HG03575 (cell line): ENCODE results near the gene TARBP1.
"Not testable (repeated sequence)": the region's sequence is repeated elsewhere in the genome, so short reads cannot be mapped to it uniquely, and the experiment has no call there.

ENCODE experiments used
- ATAC-seq: cut with Tn5 transposase; IDR thresholded peaks from one replicate; pipeline ENCODE4 v1.9.1; 2021; ENCODE audit not compliant: unreplicated experiment, insufficient number of reproducible peaks, low FRiP score; ENCODE audit errors: extremely low read depth

Gene TARBP1

GRCh38 chr1:234507089-234507488 lies 28.1 kb upstream of the TARBP1 start:
- ATAC-seq, result no peak

- ATAC-seq, result no peak
Observed at GRCh38 chr1:234505769-234506102, 26.8 kb upstream of the TARBP1 start.

- ATAC-seq, result no peak
Observed at GRCh38 chr1:234504969-234505768, 26.2 kb upstream of the TARBP1 start.

- ATAC-seq, result not testable (repeated sequence)
Observed at GRCh38 chr1:234504251-234504650, 25.3 kb upstream of the TARBP1 start.

- no peak for ATAC-seq
Observed at GRCh38 chr1:234503193-234504050, 24.4 kb upstream of the TARBP1 start.

GRCh38 chr1:234502785-234503184 lies 23.8 kb upstream of the TARBP1 start:
- no peak for ATAC-seq

- no peak for ATAC-seq
Observed at GRCh38 chr1:234500269-234500668, 21.3 kb upstream of the TARBP1 start.

- ATAC-seq, result no peak
Observed at GRCh38 chr1:234499943-234500245, 20.9 kb upstream of the TARBP1 start.

- ATAC-seq, result no peak
Observed at GRCh38 chr1:234499119-234499942, 20.4 kb upstream of the TARBP1 start.

- ATAC-seq, result no peak
Observed at GRCh38 chr1:234498448-234499118, 19.6 kb upstream of the TARBP1 start.

GRCh38 chr1:234497589-234497988 lies 18.6 kb upstream of the TARBP1 start:
- ATAC-seq, result no peak

GRCh38 chr1:234495231-234495990 lies 16.4 kb upstream of the TARBP1 start:
- ATAC-seq, result peak; percentile 48

- ATAC-seq, result no peak
Observed at GRCh38 chr1:234494049-234494448, 15.1 kb upstream of the TARBP1 start.

GRCh38 chr1:234490793-234491479 lies 12.0 kb upstream of the TARBP1 start:
- ATAC-seq, result no peak

GRCh38 chr1:234489698-234490077 lies 10.7 kb upstream of the TARBP1 start:
- no peak for ATAC-seq

GRCh38 chr1:234489007-234489697 lies 10.2 kb upstream of the TARBP1 start:
- ATAC-seq, result no peak
